TTC549 (cell line): ENCODE data around the gene DPEP3.

ENCODE experiments used
- FAIRE-seq: peaks from 2 replicates; lab custom pipeline; 2012; peaks lifted over from hg19 to GRCh38; lab: Jason Lieb, UNC

The DPEP3 gene

DNA sequence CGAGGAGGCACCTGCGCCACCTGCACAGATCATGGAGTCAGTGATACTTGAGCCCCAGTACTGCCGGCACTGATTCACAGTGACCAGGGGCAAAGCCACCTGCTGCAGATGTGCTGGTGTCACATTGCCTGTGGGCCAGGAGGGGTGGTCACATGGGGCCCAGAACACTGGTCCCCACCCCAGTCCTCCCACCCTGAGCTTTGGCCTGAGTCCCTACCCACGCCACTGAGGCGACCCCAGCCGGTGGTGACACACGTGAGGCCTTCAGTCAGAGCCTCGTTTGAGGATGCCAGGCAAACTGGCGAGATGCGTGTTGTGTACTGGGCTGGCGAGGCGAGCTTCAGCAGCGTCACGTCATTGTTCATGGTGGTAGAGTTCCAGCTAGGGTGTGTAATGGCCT, 50.1 kb downstream of the DPEP3 start:
- FAIRE-seq = no peak

DNA sequence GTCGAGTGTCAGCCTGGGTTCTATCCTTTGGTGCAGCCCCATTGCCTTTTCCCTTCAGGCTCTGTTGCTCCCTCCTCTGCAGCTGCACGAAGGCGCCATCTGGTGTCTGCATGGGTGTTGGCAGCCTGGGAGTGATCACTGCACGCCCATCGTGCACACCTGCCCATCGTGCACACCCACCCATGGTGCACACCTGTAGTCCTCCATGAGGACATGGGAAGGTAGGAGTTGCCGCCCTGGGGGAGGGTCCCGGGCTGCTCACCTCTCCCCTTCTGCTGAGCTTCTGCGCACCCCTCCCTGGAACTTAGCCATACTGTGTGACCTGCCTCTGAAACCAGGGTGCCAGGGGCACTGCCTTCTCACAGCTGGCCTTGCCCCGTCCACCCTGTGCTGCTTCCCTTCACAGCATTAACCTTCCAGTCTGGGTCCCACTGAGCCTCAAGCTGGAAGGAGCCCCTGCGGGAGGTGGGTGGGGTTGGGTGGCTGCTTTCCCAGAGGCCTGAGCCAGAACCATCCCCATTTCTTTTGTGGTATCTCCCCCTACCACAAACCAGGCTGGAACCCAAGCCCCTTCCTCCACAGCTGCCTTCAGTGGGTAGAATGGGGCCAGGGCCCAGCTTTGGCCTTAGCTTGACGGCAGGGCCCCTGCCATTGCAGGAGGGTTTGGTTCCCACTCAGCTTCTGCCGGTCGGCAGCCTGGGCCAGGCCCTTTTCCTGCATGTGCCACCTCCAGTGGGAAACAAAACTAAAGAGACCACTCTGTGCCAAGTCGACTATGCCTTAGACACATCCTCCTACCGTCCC, 51.5 kb downstream of the DPEP3 start:
- no peak for FAIRE-seq

DNA sequence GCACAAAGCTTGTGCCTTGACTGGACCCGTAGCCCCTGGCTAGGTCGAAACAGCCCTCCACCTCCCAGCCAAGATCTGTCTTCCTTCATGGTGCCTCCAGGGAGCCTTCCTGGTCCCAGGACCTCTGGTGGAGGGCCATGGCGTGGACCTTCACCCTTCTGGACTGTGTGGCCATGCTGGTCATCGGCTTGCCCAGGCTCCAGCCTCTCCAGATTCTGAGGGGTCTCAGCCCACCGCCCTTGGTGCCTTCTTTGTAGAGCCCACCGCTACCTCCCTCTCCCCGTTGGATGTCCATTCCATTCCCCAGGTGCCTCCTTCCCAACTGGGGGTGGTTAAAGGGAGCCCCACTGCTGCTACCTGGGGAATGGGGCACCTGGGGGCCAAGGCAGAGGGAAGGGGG, 52.2 kb downstream of the DPEP3 start:
- no peak for FAIRE-seq

- no peak for FAIRE-seq
Observed at GRCh38 chr16:67927131-67927941, 53.0 kb downstream of the DPEP3 start.

- no peak for FAIRE-seq
Observed at GRCh38 chr16:67926181-67926750, 54.0 kb downstream of the DPEP3 start.
